H1 (cell line): Measurements from ENCODE around the gene TRIM10. TPM values are rescaled to one million over a fixed set of nuclear protein-coding genes. Genes with fewer than 3 reads are reported as not detected.

Experiments
- KDM1A ChIP-seq: fragments of 200-600, 300-600 bp; sonication (generic); IDR thresholded peaks from 2 replicates; pipeline ENCODE4 v1.7.1; 2016; ENCODE audit warnings: mild to moderate bottlenecking, low read length, borderline replicate concordance
- polyA plus RNA-seq, 7 experiments: library from polyadenylated mRNA; depleted of rRNA in 3 of 7; stranded (reverse) in 5 of 7; unstranded in 2 of 7; fragments of >200 nt in 5 of 7; fragments of 200-250 nt in 2 of 7; gene quantifications; 1 replicate in 5 of 7; 2 replicates in 1 of 7; 4 replicates in 1 of 7; pipeline versions ENCODE4 v1.2.1 to v1.2.3, GENCODE V29; 2011 to 2013; ENCODE audit warnings: missing spikeins in 2 of 7, mixed read lengths in 2 of 7
- total RNA-seq: library from RNA; stranded (reverse); fragmentation: NEBNext Ultra II Directional; extraction: Animal tissue kit (Norgen Biotek cat#: 25700); gene quantifications from 2 replicates; pipeline ENCODE4 v1.2.1, GENCODE V29; 2021

The TRIM10 gene
- total and polyA plus RNA-seq, 2 of the 8 experiments (the other 6 are each of a cell fraction or from before 2014, with no cell fraction given): 0.06 TPM; not detected in 1

- no peak for TF ChIP-seq KDM1A
Measured at GRCh38 chr6:30198166-30199084, 37.4 kb upstream of the TRIM10 start (continued).
